Measurements from ENCODE around the gene ACCS.

Gene ACCS

DNA sequence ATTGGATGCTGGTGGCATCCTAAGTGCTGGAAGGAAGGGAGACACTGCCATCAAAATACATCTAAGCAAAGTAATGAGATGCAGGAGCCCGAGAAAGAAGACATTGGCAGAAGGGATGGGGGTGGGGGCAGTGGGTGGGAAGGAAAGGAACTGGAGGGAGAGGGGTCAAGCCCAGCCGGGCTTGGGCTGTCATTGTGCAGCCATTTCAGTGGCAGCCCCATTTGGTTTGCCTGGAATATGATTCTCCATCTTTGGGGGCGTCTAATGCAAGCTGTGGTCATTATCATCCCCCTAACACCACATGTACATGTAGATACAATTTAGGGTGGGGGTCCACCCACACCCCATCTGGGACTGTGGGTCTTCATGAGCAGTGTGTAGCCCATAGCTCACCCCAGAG, 32.2 kb upstream of the ACCS start:
- Histone ChIP-seq H3K4me3 (ENCODE audit: low read depth, low read length) (no peak overlapping the region), H3K4me1 (ENCODE audit: control insufficient read depth, insufficient read depth, low read length) (no peaks in the 10 kb centered on the region), H3K36me3 (ENCODE audit: control insufficient read depth in 2 of 2, insufficient read depth in 1 of 2, low read length in 2 of 2) (no peaks in the 10 kb centered on the region), H3K27ac (ENCODE audit: extremely low read depth, low read depth, low read length) (no peak overlapping the region), H3K9me3 (ENCODE audit: control insufficient read depth, insufficient read depth, low read depth, low read length) (no peaks in the 10 kb centered on the region)
- POLR2A ChIA-PET: no interaction called here
- CTCF ChIA-PET: interaction anchor here (1.1 to 2.5 kb wide), 4 partner anchors 10 to 208 kb away, joined by 4 to 16 read pairs (median 6); no protein-coding TSS in a partner anchor
- TF ChIP-seq ZNF704 (tag by site-specific recombination; IDR thresholded peaks at IDR 0.05): no peak
- TF ChIP-seq ZBTB21 (tag by site-specific recombination; IDR thresholded peaks at IDR 0.05): no peak
- TF ChIP-seq ZFP37 (tag by site-specific recombination; IDR thresholded peaks at IDR 0.05): no peak
- TF ChIP-seq ATF2 (tag by site-specific recombination; IDR thresholded peaks at IDR 0.05; ENCODE audit: low read depth): no peak
- TF ChIP-seq, protein P1, sequence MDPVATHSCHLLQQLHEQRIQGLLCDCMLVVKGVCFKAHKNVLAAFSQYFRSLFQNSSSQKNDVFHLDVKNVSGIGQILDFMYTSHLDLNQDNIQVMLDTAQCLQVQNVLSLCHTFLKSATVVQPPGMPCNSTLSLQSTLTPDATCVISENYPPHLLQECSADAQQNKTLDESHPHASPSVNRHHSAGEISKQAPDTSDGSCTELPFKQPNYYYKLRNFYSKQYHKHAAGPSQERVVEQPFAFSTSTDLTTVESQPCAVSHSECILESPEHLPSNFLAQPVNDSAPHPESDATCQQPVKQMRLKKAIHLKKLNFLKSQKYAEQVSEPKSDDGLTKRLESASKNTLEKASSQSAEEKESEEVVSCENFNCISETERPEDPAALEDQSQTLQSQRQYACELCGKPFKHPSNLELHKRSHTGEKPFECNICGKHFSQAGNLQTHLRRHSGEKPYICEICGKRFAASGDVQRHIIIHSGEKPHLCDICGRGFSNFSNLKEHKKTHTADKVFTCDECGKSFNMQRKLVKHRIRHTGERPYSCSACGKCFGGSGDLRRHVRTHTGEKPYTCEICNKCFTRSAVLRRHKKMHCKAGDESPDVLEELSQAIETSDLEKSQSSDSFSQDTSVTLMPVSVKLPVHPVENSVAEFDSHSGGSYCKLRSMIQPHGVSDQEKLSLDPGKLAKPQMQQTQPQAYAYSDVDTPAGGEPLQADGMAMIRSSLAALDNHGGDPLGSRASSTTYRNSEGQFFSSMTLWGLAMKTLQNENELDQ (tag by site-specific recombination; IDR thresholded peaks at IDR 0.05; ENCODE audit: low read depth): no peak
- TF ChIP-seq PATZ1 (tag by site-specific recombination; IDR thresholded peaks at IDR 0.05): no peak
- TF ChIP-seq ZNF529 (tag by site-specific recombination; IDR thresholded peaks at IDR 0.05; ENCODE audit: insufficient replicate concordance): no peak
- TF ChIP-seq ZNF202 (tag by site-specific recombination; IDR thresholded peaks at IDR 0.05; ENCODE audit: borderline replicate concordance): no peak

DNA sequence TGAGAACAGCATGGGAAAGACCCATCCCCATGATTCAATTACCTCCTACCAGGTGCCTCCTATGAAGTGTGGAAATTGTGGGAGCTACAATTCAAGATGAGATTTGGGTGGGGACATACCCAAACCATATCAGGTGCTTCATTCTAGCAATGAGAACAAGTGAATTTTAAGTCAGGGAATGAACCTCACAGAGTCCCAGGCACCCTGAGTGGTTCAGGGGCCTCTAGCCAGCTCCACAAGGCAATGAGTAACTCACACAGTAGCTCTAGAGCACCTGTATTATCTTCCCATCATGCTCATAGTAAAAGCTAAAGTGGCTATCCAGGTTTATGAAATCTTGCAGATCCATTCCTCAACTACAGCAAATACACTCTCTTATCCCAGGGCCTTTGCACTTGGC, 31.4 kb upstream of the ACCS start:
- Histone ChIP-seq H3K4me1 (ENCODE audit: control insufficient read depth, insufficient read depth, low read length) (no peaks in the 10 kb centered on the region), H3K4me3 (ENCODE audit: low read depth, low read length) (no peak overlapping the region), H3K9me3 (ENCODE audit: control insufficient read depth, insufficient read depth, low read depth, low read length) (no peaks in the 10 kb centered on the region), H3K27ac (ENCODE audit: extremely low read depth, low read depth, low read length) (no peak overlapping the region), H3K36me3 (ENCODE audit: control insufficient read depth in 2 of 2, insufficient read depth in 1 of 2, low read length in 2 of 2) (no peaks in the 10 kb centered on the region)
- TF ChIP-seq ZSCAN4 (tag by site-specific recombination; IDR thresholded peaks at IDR 0.05) (no peak), ZNF792 (tag by site-specific recombination; IDR thresholded peaks at IDR 0.05) (no peak), PRDM6 (tag by site-specific recombination; IDR thresholded peaks at IDR 0.05) (no peak), ZSCAN16 (tag by site-specific recombination; IDR thresholded peaks at IDR 0.05) (no peak), ZNF488 (tag by site-specific recombination; IDR thresholded peaks at IDR 0.05) (no peak), ZNF433 (tag by site-specific recombination; IDR thresholded peaks at IDR 0.05; ENCODE audit: low read depth) (no peak), ZNF140 (tag by site-specific recombination; IDR thresholded peaks at IDR 0.05) (no peak), ZNF629 (tag by site-specific recombination; IDR thresholded peaks at IDR 0.05) (no peak), ZNF341 (tag by site-specific recombination; IDR thresholded peaks at IDR 0.05; ENCODE audit: low read depth) (no peak)
- ChIA-PET POLR2A (no interaction called here), CTCF (interaction anchor here (0.6 to 2.5 kb wide), 6 partner anchors 9 to 860 kb away, joined by 4 to 16 read pairs (median 4); no protein-coding TSS in a partner anchor)

Measured in HEK293 (cell line).